Testis (tissue), 3 donors: ENCODE results near the gene CLDND2. TPM values are rescaled to one million over a fixed set of nuclear protein-coding genes. Genes with fewer than 3 reads are reported as not detected.

Source experiments
- DNase-seq: peaks from one replicate; pipeline ENCODE4 v3.0.0-alpha.2; 2019
- H3K27ac ChIP-seq, 2 donors: fragments of 200-600 bp; sonication (generic); one replicate each; pipeline ENCODE4 v1.5.1; 2019
- H3K27me3 ChIP-seq: fragments of 200-600 bp; sonication (generic); one replicate; pipeline ENCODE4 v1.5.1; 2019
- H3K36me3 ChIP-seq: fragments of 200-600 bp; sonication (generic); one replicate; pipeline ENCODE4 v1.5.1; 2017; ENCODE audit warnings: low read depth; ENCODE audit errors: missing control alignments
- H3K4me1 ChIP-seq: fragments of 200-600 bp; sonication (generic); one replicate; pipeline ENCODE4 v1.5.1; 2019
- H3K4me3 ChIP-seq, 2 donors: fragments of 200-600 bp; sonication (generic); one replicate each; pipeline ENCODE4 v1.5.1; 2017 to 2019
- H3K9me3 ChIP-seq: fragments of 200-600 bp; sonication (generic); one replicate; pipeline ENCODE4 v1.5.1; 2017
- POLR2A ChIP-seq: fragments of 450-650 bp; IDR thresholded peaks from one replicate; pipeline ENCODE4 v1.6.1; 2017; ENCODE audit warnings: antibody characterized with exemption, mild to moderate bottlenecking, moderate library complexity
- WGBS, 2 donors: methylation state at CpG; one replicate each; pipeline ENCODE4 v1.1.5; 2018; 5-methylcytosine and 5-hydroxymethylcytosine counted together
- intact Hi-C: fragments of 100-400 bp; cut with DNase I; formaldehyde crosslinking; loops from one replicate; pipeline ENCODE4 v1.15.1; 2023; ENCODE audit warnings: low total_unique reads
- polyA plus RNA-seq: library from polyadenylated mRNA; stranded (reverse); fragments of 350-450 nt; fragmentation: Illumina TruSeq; extraction: RNeasy Lipid Tissue Mini Kit (QIAGEN cat#74804); gene quantifications from one replicate; pipeline ENCODE4 v1.2.3, GENCODE V29; 2014; ENCODE audit warnings: low read depth, low replicate concordance; ENCODE audit not compliant: insufficient read depth
- total RNA-seq, 2 donors: library from RNA; depleted of rRNA; stranded (reverse); fragments of >200 nt; gene quantifications; one replicate each; pipeline ENCODE4 v1.2.3, GENCODE V29; 2016
- TF ChIP-seq, protein P1 (sequence below), 3 experiments: fragments of 450-650 bp in 2 of 3; fragments of 200-600 bp in 1 of 3; sonication (generic) in 1 of 3; IDR thresholded peaks; one replicate each; pipeline ENCODE4 v1.5.1; 2016 to 2019; ENCODE audit warnings: antibody characterized with exemption in 3 of 3, mild to moderate bottlenecking in 2 of 3, moderate library complexity in 1 of 3

The CLDND2 gene
- total and polyA plus RNA-seq, 3 donors from 2014 or later, result 10.0 to 41.2 (median 26.4) TPM

DNA sequence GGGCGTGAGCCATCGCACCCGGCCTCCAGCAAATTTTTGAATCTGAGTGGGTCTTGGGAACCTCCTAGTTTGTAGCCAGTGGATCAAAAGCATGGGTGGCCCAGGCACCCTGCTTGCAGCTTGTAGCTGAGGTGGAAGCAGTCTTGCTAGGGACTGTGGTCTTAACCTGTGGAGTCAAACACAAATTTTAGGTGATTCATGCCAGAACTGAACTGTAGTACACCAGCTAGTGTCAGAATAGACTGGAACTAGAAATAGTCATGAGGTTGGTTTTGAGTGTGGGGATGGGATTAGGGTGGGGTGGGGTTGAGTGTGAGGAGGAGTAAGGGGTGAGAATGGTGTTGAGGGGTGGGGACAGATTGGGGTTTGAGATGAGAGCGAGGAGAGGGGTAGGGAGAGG is 13.2 kb upstream of the CLDND2 start:
- Histone ChIP-seq H3K27me3 (no peaks in the 10 kb centered on the region), H3K4me3 (no peak overlapping the region), H3K36me3 (no peaks in the 10 kb centered on the region), H3K4me1 (no peaks in the 10 kb centered on the region), H3K27ac (no peak overlapping the region), H3K9me3 (no peaks in the 10 kb centered on the region)
- intact Hi-C loops, result no loop called here
- 84 to 97% methylated on average over 4 of the region's 4 CpGs for WGBS, 2 donors
- no peak for DNase-seq
- TF ChIP-seq POLR2A, result no peak
- TF ChIP-seq, protein P1, sequence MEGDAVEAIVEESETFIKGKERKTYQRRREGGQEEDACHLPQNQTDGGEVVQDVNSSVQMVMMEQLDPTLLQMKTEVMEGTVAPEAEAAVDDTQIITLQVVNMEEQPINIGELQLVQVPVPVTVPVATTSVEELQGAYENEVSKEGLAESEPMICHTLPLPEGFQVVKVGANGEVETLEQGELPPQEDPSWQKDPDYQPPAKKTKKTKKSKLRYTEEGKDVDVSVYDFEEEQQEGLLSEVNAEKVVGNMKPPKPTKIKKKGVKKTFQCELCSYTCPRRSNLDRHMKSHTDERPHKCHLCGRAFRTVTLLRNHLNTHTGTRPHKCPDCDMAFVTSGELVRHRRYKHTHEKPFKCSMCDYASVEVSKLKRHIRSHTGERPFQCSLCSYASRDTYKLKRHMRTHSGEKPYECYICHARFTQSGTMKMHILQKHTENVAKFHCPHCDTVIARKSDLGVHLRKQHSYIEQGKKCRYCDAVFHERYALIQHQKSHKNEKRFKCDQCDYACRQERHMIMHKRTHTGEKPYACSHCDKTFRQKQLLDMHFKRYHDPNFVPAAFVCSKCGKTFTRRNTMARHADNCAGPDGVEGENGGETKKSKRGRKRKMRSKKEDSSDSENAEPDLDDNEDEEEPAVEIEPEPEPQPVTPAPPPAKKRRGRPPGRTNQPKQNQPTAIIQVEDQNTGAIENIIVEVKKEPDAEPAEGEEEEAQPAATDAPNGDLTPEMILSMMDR (IDR thresholded peaks at IDR 0.05), result no peak

DNA sequence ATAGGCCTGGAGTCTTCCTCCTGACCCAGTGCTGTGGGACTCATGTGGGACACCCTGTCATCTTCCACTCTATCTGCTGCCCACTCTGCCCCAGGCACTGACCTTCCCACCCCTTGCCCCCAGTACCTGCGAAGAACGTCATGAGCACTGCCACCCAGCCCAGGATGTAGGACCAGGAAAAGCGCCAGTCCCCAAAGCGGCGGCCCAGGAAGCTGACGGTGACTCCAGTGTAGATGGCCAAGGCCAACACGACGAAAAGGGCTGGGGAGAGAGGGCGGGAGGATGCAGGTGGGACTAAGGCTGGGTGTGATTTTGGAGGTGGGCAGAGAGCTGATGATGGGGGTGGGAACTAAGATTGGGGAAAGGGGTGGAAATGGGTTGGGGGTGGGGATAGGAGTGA is 11.6 kb upstream of the CLDND2 start:
- Histone ChIP-seq H3K4me3 (no peak overlapping the region), H3K27me3 (no peaks in the 10 kb centered on the region), H3K9me3 (no peaks in the 10 kb centered on the region), H3K36me3 (no peaks in the 10 kb centered on the region), H3K27ac (no peak overlapping the region), H3K4me1 (no peaks in the 10 kb centered on the region)
- DNase-seq, result no peak
- no peak for TF ChIP-seq POLR2A
- TF ChIP-seq, protein P1 (IDR thresholded peaks at IDR 0.05), result no peak
- intact Hi-C loops, result no loop called here
- WGBS, 2 donors, result 92 to 94% methylated on average over 9 of the region's 9 CpGs

DNA sequence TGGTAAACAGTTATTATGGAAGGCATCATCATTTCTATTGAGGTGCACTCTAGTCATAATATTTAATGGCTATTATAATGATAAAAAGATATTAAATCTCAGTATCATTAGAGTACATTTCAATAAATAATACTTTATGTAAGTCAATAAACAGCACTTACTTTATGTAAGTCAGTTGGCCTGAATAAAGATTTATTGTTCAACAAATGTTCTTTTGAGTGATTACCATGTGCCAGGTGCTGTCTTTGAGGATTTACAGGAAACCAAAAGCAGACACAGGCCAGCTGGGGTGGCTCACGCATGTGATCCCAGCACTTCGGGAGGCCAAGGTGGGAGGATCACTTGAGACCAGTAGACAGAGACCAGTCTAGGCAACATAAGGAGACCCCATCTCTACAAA is 8.6 kb upstream of the CLDND2 start:
- Histone ChIP-seq H3K4me3 (no peak overlapping the region), H3K36me3 (no peaks in the 10 kb centered on the region), H3K4me1 (no peaks in the 10 kb centered on the region), H3K27me3 (no peaks in the 10 kb centered on the region), H3K9me3 (no peaks in the 10 kb centered on the region), H3K27ac (no peak overlapping the region)
- intact Hi-C loops, result no loop called here
- DNase-seq, result no peak
- TF ChIP-seq, protein P1 (IDR thresholded peaks at IDR 0.05), result no peak
- no peak for TF ChIP-seq POLR2A
- WGBS, 2 donors, result 75 to 93% methylated on average over 2 of the region's 2 CpGs

DNA sequence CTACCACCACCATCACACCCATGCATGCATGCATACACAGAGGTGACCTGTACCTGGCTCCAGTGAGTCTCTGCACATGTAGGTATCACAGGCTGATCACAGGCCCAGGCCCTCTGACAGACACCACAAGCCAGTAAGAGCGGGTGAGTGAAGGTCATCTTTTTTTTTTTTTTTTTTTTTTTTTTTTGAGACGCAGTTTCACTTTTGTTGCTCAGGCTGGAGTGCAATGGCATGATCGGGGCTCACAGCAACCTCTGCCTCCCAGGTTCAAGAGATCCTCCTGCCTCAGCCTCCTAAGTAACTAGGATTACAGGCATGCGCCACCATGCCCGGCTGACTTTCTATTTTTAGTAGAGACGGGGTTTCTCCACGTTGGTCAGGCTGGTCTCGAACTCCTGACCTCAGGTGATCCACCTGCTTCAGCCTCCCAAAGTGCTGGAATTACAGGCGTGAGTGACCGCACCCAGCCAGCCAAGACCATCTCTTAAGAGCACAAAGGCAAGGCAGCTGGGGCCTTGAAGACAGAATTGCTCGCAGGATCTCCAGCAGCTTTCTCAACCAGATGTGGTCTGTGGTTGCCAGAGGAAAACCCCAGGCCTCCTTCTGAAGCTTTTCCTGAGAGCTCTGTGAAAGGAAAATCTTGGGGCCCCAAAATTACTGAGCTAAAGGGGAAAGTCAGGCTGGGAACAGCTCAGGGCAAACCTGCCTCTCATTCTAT is 6.9 kb upstream of the CLDND2 start:
- Histone ChIP-seq H3K4me3 (no peak overlapping the region), H3K4me1 (no peaks in the 10 kb centered on the region), H3K36me3 (no peaks in the 10 kb centered on the region), H3K9me3 (no peaks in the 10 kb centered on the region), H3K27me3 (no peaks in the 10 kb centered on the region), H3K27ac (no peak overlapping the region)
- no peak for DNase-seq
- TF ChIP-seq POLR2A, result no peak
- TF ChIP-seq, protein P1 (IDR thresholded peaks at IDR 0.05), result no peak
- WGBS, 2 donors, result 71 to 76% methylated on average over 8 to 11 of the region's 11 CpGs
- intact Hi-C loops, result no loop called here
